Neuronal stem cell (in vitro differentiated cells): ENCODE measurements around the gene SMNDC1.
A peak's percentile ranks its signal among the peaks of the same experiment; 100 is the strongest.

Source experiments
- DNase-seq: peaks from one replicate; pipeline ENCODE4 v3.0.0-alpha.2; 2013; ENCODE audit warnings: low spot score
- H2AFZ ChIP-seq: one replicate; pipeline ENCODE4 v1.6.1; 2013; ENCODE audit warnings: mild to moderate bottlenecking, low read length, inconsistent platforms
- H2AK5ac ChIP-seq: 2 replicates; pipeline ENCODE4 v1.6.1; 2013; ENCODE audit warnings: low read depth, mild to moderate bottlenecking, inconsistent platforms, low read length, moderate library complexity, mixed read lengths
- H2BK120ac ChIP-seq: 2 replicates; pipeline ENCODE4 v1.6.1; 2013; ENCODE audit warnings: low read depth, mild to moderate bottlenecking, inconsistent platforms, low read length, moderate library complexity, mixed read lengths
- H2BK12ac ChIP-seq: one replicate; pipeline ENCODE4 v1.6.1; 2013; ENCODE audit warnings: low read length, inconsistent platforms
- H2BK15ac ChIP-seq: 2 replicates; pipeline ENCODE4 v1.6.1; 2013; ENCODE audit warnings: mild to moderate bottlenecking, low read length, inconsistent platforms, mixed read lengths
- H2BK5ac ChIP-seq: one replicate; pipeline ENCODE4 v1.6.1; 2013; ENCODE audit warnings: inconsistent platforms, mild to moderate bottlenecking, low read length, moderate library complexity
- H3K14ac ChIP-seq: one replicate; pipeline ENCODE4 v1.6.1; 2013; ENCODE audit warnings: low read length, inconsistent platforms
- H3K18ac ChIP-seq: 2 replicates; pipeline ENCODE4 v1.6.1; 2013; ENCODE audit warnings: low read length, inconsistent platforms
- H3K23ac ChIP-seq: 2 replicates; pipeline ENCODE4 v1.6.1; 2013; ENCODE audit warnings: low read depth, mild to moderate bottlenecking, mixed read lengths, low read length, inconsistent platforms; ENCODE audit not compliant: poor library complexity
- H3K27ac ChIP-seq: replicated peaks from 3 replicates; pipeline ENCODE4 v1.5.1; 2013; ENCODE audit warnings: low read length, inconsistent platforms
- H3K27me3 ChIP-seq, 3 experiments: 2 replicates each; pipeline ENCODE4 v1.6.1; 2013; ENCODE audit warnings: low read length in 3 of 3, mild to moderate bottlenecking in 2 of 3, inconsistent platforms in 1 of 3, low read depth in 1 of 3, mixed read lengths in 1 of 3, moderate library complexity in 1 of 3; ENCODE audit not compliant: control insufficient read depth in 3 of 3, insufficient read depth in 3 of 3
- H3K36me3 ChIP-seq, 2 donors: replicated peaks in 1 of 2; 2 replicates each; pipeline ENCODE4 v1.6.1; 2013; ENCODE audit warnings: low read length in 2 of 2; ENCODE audit not compliant: control insufficient read depth in 2 of 2, insufficient read depth in 2 of 2
- H3K4ac ChIP-seq: 2 replicates; pipeline ENCODE4 v1.6.1; 2013; ENCODE audit warnings: inconsistent platforms, mild to moderate bottlenecking, low read length, moderate library complexity
- H3K4me1 ChIP-seq, 2 donors: 1 replicate in 1 of 2; 2 replicates in 1 of 2; pipeline ENCODE4 v1.6.1; 2013; ENCODE audit warnings: low read length in 2 of 2, low read depth in 1 of 2; ENCODE audit not compliant: control insufficient read depth in 2 of 2, insufficient read depth in 1 of 2
- H3K4me2 ChIP-seq: one replicate; pipeline ENCODE4 v1.6.1; 2013; ENCODE audit warnings: mild to moderate bottlenecking, low read length, inconsistent platforms; ENCODE audit not compliant: insufficient read depth, poor library complexity, severe bottlenecking
- H3K4me3 ChIP-seq, 2 donors: 2 replicates each; pipeline ENCODE4 v1.5.1; 2013; ENCODE audit warnings: low read length in 2 of 2, mild to moderate bottlenecking in 2 of 2, inconsistent platforms in 1 of 2, moderate library complexity in 1 of 2
- H3K79me1 ChIP-seq: one replicate; pipeline ENCODE4 v1.6.1; 2013; ENCODE audit warnings: low read depth, mild to moderate bottlenecking, inconsistent platforms, low read length, moderate library complexity
- H3K9ac ChIP-seq: one replicate; pipeline ENCODE4 v1.6.1; 2013; ENCODE audit warnings: mild to moderate bottlenecking, low read depth, low read length, inconsistent platforms; ENCODE audit not compliant: poor library complexity
- H3K9me3 ChIP-seq, 2 donors: replicated peaks in 1 of 2; 2 replicates each; pipeline versions ENCODE3 to v1.6.1; 2013; ENCODE audit warnings: low read length in 2 of 2, mild to moderate bottlenecking in 2 of 2, inconsistent platforms in 1 of 2, low read depth in 1 of 2, mixed read lengths in 1 of 2, moderate library complexity in 1 of 2; ENCODE audit not compliant: control insufficient read depth in 2 of 2, insufficient read depth in 1 of 2
- H4K8ac ChIP-seq: one replicate; pipeline ENCODE4 v1.6.1; 2013; ENCODE audit warnings: low read depth, mild to moderate bottlenecking, inconsistent platforms, low read length, moderate library complexity
- H4K91ac ChIP-seq: one replicate; pipeline ENCODE4 v1.6.1; 2013; ENCODE audit warnings: low read length, low read depth, mild to moderate bottlenecking, inconsistent platforms; ENCODE audit not compliant: poor library complexity
- WGBS, 2 donors: extraction: QIAGEN DNeasy Blood & Tissue Kit; methylation state at CpG; one replicate each; pipeline ENCODE4 v1.1.7; 2013; ENCODE audit warnings: missing lambda C conversion rate in 2 of 2, mixed read lengths in 1 of 2; ENCODE audit not compliant: insufficient read length in 2 of 2, insufficient replicate concordance in 1 of 2; ENCODE audit errors: extremely low coverage in 2 of 2; 5-methylcytosine and 5-hydroxymethylcytosine counted together

The SMNDC1 gene

DNA sequence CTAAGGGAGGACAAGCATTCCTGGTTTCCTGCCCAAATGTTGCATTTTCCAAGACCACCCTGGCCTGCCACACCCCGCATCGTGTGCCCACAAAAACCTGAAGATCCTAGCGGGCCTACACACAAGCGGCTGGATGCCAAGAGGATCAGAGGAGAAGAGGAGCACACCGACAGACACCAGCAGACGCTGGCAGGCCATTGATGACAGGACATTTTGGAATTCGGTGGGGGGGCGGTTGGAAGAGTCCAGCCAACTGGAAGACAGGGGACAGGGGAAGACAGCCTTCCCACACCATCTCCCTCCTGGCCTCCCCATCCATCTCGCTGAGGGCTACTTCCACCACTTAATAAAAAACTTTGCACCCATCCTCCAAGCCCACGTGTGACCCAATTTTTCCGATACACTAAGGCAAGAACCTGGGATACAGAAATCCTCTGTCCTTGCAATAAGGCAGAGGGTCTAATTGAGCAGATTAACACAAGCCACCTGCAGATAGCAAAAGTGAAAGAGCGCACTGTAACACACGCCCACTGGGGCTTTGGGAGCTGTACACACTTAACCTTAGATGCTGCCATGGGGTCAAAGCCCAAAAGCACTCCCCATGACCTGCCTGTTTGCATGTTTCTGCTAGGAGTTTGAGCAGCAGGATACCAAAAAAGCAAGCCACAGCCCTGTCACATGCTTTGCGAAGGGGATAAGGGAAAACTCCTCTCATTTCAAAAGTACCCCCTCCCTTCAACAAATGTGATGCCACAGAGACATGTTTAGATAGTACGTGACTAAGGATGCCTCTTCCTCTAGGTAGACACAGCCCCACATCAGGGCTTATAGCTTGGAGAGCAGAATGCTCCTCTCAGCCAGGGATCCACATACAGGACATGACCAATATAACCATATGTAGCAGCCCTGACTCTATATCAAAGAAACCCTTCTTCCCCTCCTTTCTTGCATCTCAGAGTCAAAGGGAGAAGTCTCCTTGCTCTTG lies 13.4 kb upstream of the SMNDC1 start:
- no peaks in the 10 kb centered on the region for H3K79me1 ChIP-seq
- no peaks in the 10 kb centered on the region for H3K9me3 ChIP-seq
- no peak overlapping the region for H2AFZ ChIP-seq
- H2AK5ac ChIP-seq = peak overlapping the region; percentile 34
- no peak overlapping the region for H2BK12ac ChIP-seq
- peaks cover 0 to 12% (median 0%) of the 10 kb centered on the region in 3 experiments for H3K27me3 ChIP-seq
- no peaks in the 10 kb centered on the region for H3K36me3 ChIP-seq
- no peak overlapping the region for H3K14ac ChIP-seq
- H3K4me1 ChIP-seq = peaks cover 0 to 6% of the 10 kb centered on the region in 2 donors
- H2BK120ac ChIP-seq = no peak overlapping the region
- H4K91ac ChIP-seq = no peak overlapping the region
- H3K9ac ChIP-seq = no peak overlapping the region
- H4K8ac ChIP-seq = no peak overlapping the region
- H2BK15ac ChIP-seq = no peak overlapping the region
- H3K23ac ChIP-seq = no peak overlapping the region
- H3K4ac ChIP-seq = no peak overlapping the region
- no peak overlapping the region for H2BK5ac ChIP-seq
- no peak for DNase-seq
- H3K27ac ChIP-seq = no peak overlapping the region
- no CpG with 5 or more reads among the region's 15 CpGs for WGBS, 2 donors
- no peak overlapping the region for H3K4me3 ChIP-seq
- H3K4me2 ChIP-seq = no peak overlapping the region
- H3K18ac ChIP-seq = peak overlapping the region; percentile 48

GRCh38 chr10:110313674-110314073 lies 9.0 kb upstream of the SMNDC1 start:
- Histone ChIP-seq H3K4me1 (peaks cover 2 to 4% of the 10 kb centered on the region in 2 donors), H3K4me2 (no peak overlapping the region), H2BK5ac (no peak overlapping the region), H3K14ac (no peak overlapping the region), H3K9ac (no peak overlapping the region), H2BK12ac (no peak overlapping the region), H2AK5ac (no peak overlapping the region), H4K8ac (no peak overlapping the region), H3K9me3 (no peaks in the 10 kb centered on the region), H3K27ac (no peak overlapping the region), H3K36me3 (no peaks in the 10 kb centered on the region), H3K27me3 (peaks cover 0 to 9% (median 0%) of the 10 kb centered on the region in 3 experiments), H3K4ac (no peak overlapping the region), H2BK120ac (no peak overlapping the region), H3K79me1 (no peaks in the 10 kb centered on the region), H2BK15ac (no peak overlapping the region), H3K4me3 (no peak overlapping the region), H4K91ac (no peak overlapping the region), H3K23ac (no peak overlapping the region), H2AFZ (no peak overlapping the region), H3K18ac (no peak overlapping the region)
- no peak for DNase-seq
- WGBS, 2 donors = no CpG with 5 or more reads among the region's 2 CpGs

GRCh38 chr10:110312206-110312605 lies 7.5 kb upstream of the SMNDC1 start:
- Histone ChIP-seq H3K36me3 (no peaks in the 10 kb centered on the region), H3K27me3 (peaks cover 0 to 4% (median 0%) of the 10 kb centered on the region in 3 experiments), H3K4me2 (no peak overlapping the region), H2AK5ac (no peak overlapping the region), H3K18ac (no peak overlapping the region), H3K4ac (no peak overlapping the region), H3K4me3 (no peak overlapping the region), H3K27ac (no peak overlapping the region), H2AFZ (no peak overlapping the region), H3K23ac (no peak overlapping the region), H2BK5ac (no peak overlapping the region), H3K9ac (no peak overlapping the region), H2BK15ac (no peak overlapping the region), H3K9me3 (no peaks in the 10 kb centered on the region), H2BK120ac (no peak overlapping the region), H3K79me1 (no peaks in the 10 kb centered on the region), H4K8ac (no peak overlapping the region), H3K4me1 (peaks cover 0 to 2% of the 10 kb centered on the region in 2 donors), H4K91ac (no peak overlapping the region), H3K14ac (no peak overlapping the region), H2BK12ac (no peak overlapping the region)
- DNase-seq = no peak
- no CpG with 5 or more reads among the region's 2 CpGs for WGBS, 2 donors

- H4K91ac ChIP-seq = no peak overlapping the region
- no peaks in the 10 kb centered on the region for H3K9me3 ChIP-seq
- H3K23ac ChIP-seq = no peak overlapping the region
- no CpG with 5 or more reads among the region's 3 CpGs for WGBS, 2 donors
- H2BK120ac ChIP-seq = no peak overlapping the region
- H2BK5ac ChIP-seq = no peak overlapping the region
- peaks cover 0 to 4% (median 0%) of the 10 kb centered on the region in 3 experiments for H3K27me3 ChIP-seq
- H3K4me2 ChIP-seq = no peak overlapping the region
- peaks cover 0 to 2% of the 10 kb centered on the region in 2 donors for H3K4me1 ChIP-seq
- H3K9ac ChIP-seq = no peak overlapping the region
- H3K18ac ChIP-seq = no peak overlapping the region
- H3K36me3 ChIP-seq = no peaks in the 10 kb centered on the region
- no peak overlapping the region for H2BK15ac ChIP-seq
- peak overlapping the region; percentile 42 for H2AFZ ChIP-seq
- no peaks in the 10 kb centered on the region for H3K79me1 ChIP-seq
- no peak overlapping the region for H2AK5ac ChIP-seq
- H2BK12ac ChIP-seq = no peak overlapping the region
- peak; percentile 59 for DNase-seq
- no peak overlapping the region for H3K4me3 ChIP-seq
- no peak overlapping the region for H3K14ac ChIP-seq
- no peak overlapping the region for H3K4ac ChIP-seq
- no peak overlapping the region for H4K8ac ChIP-seq
- H3K27ac ChIP-seq = no peak overlapping the region
Observed at GRCh38 chr10:110311357-110311949, 6.7 kb upstream of the SMNDC1 start.
